Esophagus squamous epithelium (tissue), 4 donors: Measurements from ENCODE around the gene ANO6.

Experiments
- CTCF ChIP-seq, 6 experiments: fragments of 450-650 bp in 4 of 6; fragments of 200-600 bp in 2 of 6; sonication (generic) in 2 of 6; IDR thresholded peaks; one replicate each; pipeline ENCODE4 v1.5.1; 2016 to 2019; ENCODE audit warnings: antibody characterized with exemption in 6 of 6, mild to moderate bottlenecking in 4 of 6, moderate library complexity in 4 of 6
- POLR2A ChIP-seq, 4 donors: fragments of 450-650 bp; IDR thresholded peaks; one replicate each; pipeline ENCODE4 v1.6.1; 2017; ENCODE audit warnings: antibody characterized with exemption in 4 of 4, mild to moderate bottlenecking in 4 of 4, moderate library complexity in 3 of 4

- TF ChIP-seq CTCF (IDR thresholded peaks at IDR 0.05) (no peak), POLR2A (IDR thresholded peaks at IDR 0.05) (no peak)
These were observed 3.7 kb downstream of the ANO6 start for GRCh38 chr12:45219621-45220020.
